Measurements from ENCODE around the gene LRRC45.
A peak's percentile ranks its signal among the peaks of the same experiment; 100 is the strongest.

The LRRC45 gene

GRCh38 chr17:82022981-82023446 lies at the start of gene LRRC45:
Gene LRRC45, plus strand, starts transcription at chr17:82023305. Its CDS starts 339 bp downstream, at chr17:82023644.
- H3K4me3 ChIP-seq (ENCODE audit: low read depth, low read length), result peak within 1 kb of the TSS; percentile 62
- no peak for TF ChIP-seq CTCF (IDR thresholded peaks at IDR 0.05; ENCODE audit: insufficient read depth, low read depth, low read length, missing control alignments)
- DNase-seq (ENCODE audit: low read depth), result peak; percentile 100

- DNase-seq (ENCODE audit: low read depth), result no peak
- no peak for TF ChIP-seq CTCF (IDR thresholded peaks at IDR 0.05; ENCODE audit: insufficient read depth, low read depth, low read length, missing control alignments)
- H3K4me3 ChIP-seq (ENCODE audit: low read depth, low read length), result no peak overlapping the region
Measured at GRCh38 chr17:81973432-81973831, 49.7 kb upstream of the LRRC45 start.

GRCh38 chr17:81976332-81977210 lies 46.5 kb upstream of the LRRC45 start:
- peak; percentile 42 for DNase-seq (ENCODE audit: low read depth)
- no peak for TF ChIP-seq CTCF (IDR thresholded peaks at IDR 0.05; ENCODE audit: insufficient read depth, low read depth, low read length, missing control alignments)

GRCh38 chr17:81977211-81977808 lies 45.8 kb upstream of the LRRC45 start, which contains the start of gene ASPSCR1:
Gene ASPSCR1, plus strand, starts transcription at chr17:81977629. Its CDS starts 18 bp downstream, at chr17:81977647.
- peak within 1 kb of the TSS; percentile 84 for H3K4me3 ChIP-seq (ENCODE audit: low read depth, low read length)
- peak; percentile 97 for DNase-seq (ENCODE audit: low read depth)
- no peak for TF ChIP-seq CTCF (IDR thresholded peaks at IDR 0.05; ENCODE audit: insufficient read depth, low read depth, low read length, missing control alignments)

More at GRCh38 chr17:81976332-81977210, 46.5 kb upstream of the LRRC45 start:
- peak overlapping the region; percentile 84 for H3K4me3 ChIP-seq (ENCODE audit: low read depth, low read length)

GRCh38 chr17:81978524-81979298 lies 44.4 kb upstream of the LRRC45 start:
- H3K4me3 ChIP-seq (ENCODE audit: low read depth, low read length), result peak overlapping the region; percentile 84
- DNase-seq (ENCODE audit: low read depth), result no peak
- TF ChIP-seq CTCF (IDR thresholded peaks at IDR 0.05; ENCODE audit: insufficient read depth, low read depth, low read length, missing control alignments), result no peak

GRCh38 chr17:81980122-81980521 lies 43.0 kb upstream of the LRRC45 start:
- no peak for TF ChIP-seq CTCF (IDR thresholded peaks at IDR 0.05; ENCODE audit: insufficient read depth, low read depth, low read length, missing control alignments)
- no peak for DNase-seq (ENCODE audit: low read depth)
- H3K4me3 ChIP-seq (ENCODE audit: low read depth, low read length), result no peak overlapping the region
